ENCODE data around the gene NCK2. TPM values are rescaled to one million over a fixed set of nuclear protein-coding genes. Genes with fewer than 3 reads are reported as not detected.

Gene NCK2
- polyA plus RNA-seq, 3 donors: 2.5 to 18.2 (median 7.6) TPM

DNA sequence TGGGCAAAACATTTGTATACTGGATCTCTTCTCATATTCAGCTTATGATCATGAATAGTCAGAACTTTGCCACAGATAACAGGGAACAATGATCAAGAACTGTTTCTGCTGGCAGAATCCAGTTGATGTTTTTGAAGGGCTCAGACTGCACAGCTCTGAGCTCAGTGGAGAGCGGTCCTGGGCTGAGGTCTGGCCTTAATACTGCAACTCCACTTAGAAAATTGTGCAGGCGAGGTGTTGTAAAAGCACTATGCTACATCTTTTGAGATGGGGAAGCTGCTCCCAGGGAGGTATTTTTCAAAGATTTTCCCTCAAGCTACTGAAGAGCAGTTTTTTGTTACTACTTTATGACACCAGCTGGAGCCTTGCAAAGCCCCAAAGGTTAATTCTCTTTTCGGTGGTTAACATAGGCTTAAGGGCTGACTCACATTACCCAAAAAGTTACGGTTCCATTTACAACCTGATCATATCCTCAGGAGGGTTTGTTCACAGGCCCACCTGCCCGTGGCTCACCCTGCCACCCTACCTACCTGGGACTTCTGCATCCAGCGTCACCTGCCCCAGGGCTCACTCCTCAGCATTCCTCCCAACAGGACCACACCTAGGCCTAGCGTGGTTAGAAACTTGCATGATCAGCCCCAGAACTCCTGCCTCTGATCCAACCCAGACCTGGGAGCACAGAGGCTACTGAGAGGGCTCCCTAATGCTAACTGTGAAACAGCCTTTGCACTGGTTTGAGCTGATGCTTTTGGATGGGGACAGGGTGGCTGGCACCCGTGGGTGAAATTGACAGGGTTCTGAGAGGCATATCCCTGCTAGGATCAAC is 114.4 kb downstream of the NCK2 start:
- Histone ChIP-seq H3K4me3 (replicated peaks in 1 of 3; ENCODE audit: low read depth in 2 of 3, low read length in 3 of 3) (no peak overlapping the region), H3K4me1 (ENCODE audit: control insufficient read depth in 1 of 2, insufficient read depth in 2 of 2, low read length in 2 of 2) (no peaks in the 10 kb centered on the region), H4K20me1 (ENCODE audit: insufficient read depth, low read length) (peaks cover 5% of the 10 kb centered on the region), H2AFZ (ENCODE audit: insufficient read depth, low read depth, low read length, poor library complexity, severe bottlenecking) (no peak overlapping the region), H3K9ac (ENCODE audit: insufficient read depth, low read length, poor library complexity, severe bottlenecking) (no peak overlapping the region), H3K4me2 (replicated peaks; ENCODE audit: extremely low read depth, low read length, poor library complexity, severe bottlenecking) (no peak overlapping the region), H3K36me3 (replicated peaks in 1 of 2; ENCODE audit: control insufficient read depth in 1 of 2, insufficient read depth in 2 of 2, low read length in 2 of 2) (peaks cover 7 to 29% of the 10 kb centered on the region in 2 donors), H3K9me3 (replicated peaks in 1 of 2; ENCODE audit: control insufficient read depth in 1 of 2, insufficient read depth in 1 of 2, low read length in 2 of 2) (no peaks in the 10 kb centered on the region), H3K79me2 (ENCODE audit: insufficient read depth, low read length) (peaks cover 5% of the 10 kb centered on the region), H3K27me3 (ENCODE audit: control insufficient read depth in 2 of 2, insufficient read depth in 2 of 2, low read length in 2 of 2) (no peaks in the 10 kb centered on the region), H3K27ac (ENCODE audit: low read depth in 1 of 2, low read length in 2 of 2) (no peak overlapping the region)
- peaks cover 7% of the 10 kb centered on the region for H3K4me1 Mint-ChIP-seq
- peaks cover 31 to 37% of the 10 kb centered on the region in 2 donors for H3K36me3 Mint-ChIP-seq
- no peak for TF ChIP-seq CTCF (IDR thresholded peaks at IDR 0.05)
- 78% methylated on average over 8 of the region's 8 CpGs for WGBS (ENCODE audit: insufficient coverage)
- no peaks in the 10 kb centered on the region for H3K27me3 Mint-ChIP-seq (ENCODE audit: low read depth in 3 of 3)
- H3K27ac Mint-ChIP-seq: no peak overlapping the region
- intact Hi-C loops (cut with micrococcal nuclease): no loop called here
- H3K4me3 Mint-ChIP-seq: no peak overlapping the region
- no peak for DNase-seq
- peaks cover 0 to 3% (median 0%) of the 10 kb centered on the region in 7 donors for H3K9me3 Mint-ChIP-seq

DNA sequence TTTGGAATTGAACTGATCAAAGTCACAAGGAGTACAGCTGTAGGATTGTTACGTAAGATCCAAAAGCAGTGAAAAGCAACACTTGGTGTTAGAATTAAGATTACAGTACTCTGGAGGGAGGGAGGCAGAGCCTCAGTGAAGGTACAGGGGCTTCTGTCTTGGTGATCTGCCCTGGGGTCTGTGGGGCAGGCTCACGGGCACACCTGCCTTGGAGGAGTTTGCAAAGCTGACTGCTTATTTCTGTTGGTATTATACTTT is 114.9 kb downstream of the NCK2 start:
- H3K4me1 Mint-ChIP-seq: peaks cover 7% of the 10 kb centered on the region
- peaks cover 5% of the 10 kb centered on the region for H4K20me1 ChIP-seq (ENCODE audit: insufficient read depth, low read length)
- no peak overlapping the region for H3K4me3 ChIP-seq (replicated peaks in 1 of 3; ENCODE audit: low read depth in 2 of 3, low read length in 3 of 3)
- H3K4me3 Mint-ChIP-seq: no peak overlapping the region
- no peak overlapping the region for H3K27ac Mint-ChIP-seq
- no peak for TF ChIP-seq CTCF (IDR thresholded peaks at IDR 0.05)
- peaks cover 37% of the 10 kb centered on the region in 2 donors for H3K36me3 Mint-ChIP-seq
- no peak for DNase-seq
- H3K9ac ChIP-seq (ENCODE audit: insufficient read depth, low read length, poor library complexity, severe bottlenecking): no peak overlapping the region
- peaks cover 7 to 29% of the 10 kb centered on the region in 2 donors for H3K36me3 ChIP-seq (replicated peaks in 1 of 2; ENCODE audit: control insufficient read depth in 1 of 2, insufficient read depth in 2 of 2, low read length in 2 of 2)
- H3K9me3 Mint-ChIP-seq: peaks cover 0 to 3% (median 0%) of the 10 kb centered on the region in 7 donors
- WGBS (ENCODE audit: insufficient coverage): 100% methylated on average over 1 of the region's 2 CpGs
- no peaks in the 10 kb centered on the region for H3K27me3 Mint-ChIP-seq (ENCODE audit: low read depth in 3 of 3)
- intact Hi-C loops (cut with micrococcal nuclease): no loop called here
- H3K27ac ChIP-seq (ENCODE audit: low read depth in 1 of 2, low read length in 2 of 2): no peak overlapping the region
- H2AFZ ChIP-seq (ENCODE audit: insufficient read depth, low read depth, low read length, poor library complexity, severe bottlenecking): no peak overlapping the region
- no peaks in the 10 kb centered on the region for H3K4me1 ChIP-seq (ENCODE audit: control insufficient read depth in 1 of 2, insufficient read depth in 2 of 2, low read length in 2 of 2)
- H3K27me3 ChIP-seq (ENCODE audit: control insufficient read depth in 2 of 2, insufficient read depth in 2 of 2, low read length in 2 of 2): no peaks in the 10 kb centered on the region
- peaks cover 5% of the 10 kb centered on the region for H3K79me2 ChIP-seq (ENCODE audit: insufficient read depth, low read length)
- H3K4me2 ChIP-seq (replicated peaks; ENCODE audit: extremely low read depth, low read length, poor library complexity, severe bottlenecking): no peak overlapping the region
- H3K9me3 ChIP-seq (replicated peaks in 1 of 2; ENCODE audit: control insufficient read depth in 1 of 2, insufficient read depth in 1 of 2, low read length in 2 of 2): no peaks in the 10 kb centered on the region

Measured in CD14-positive monocyte (primary cell).